ENCODE results near the gene GPRIN3. TPM values are rescaled to one million over a fixed set of nuclear protein-coding genes. Genes with fewer than 3 reads are reported as not detected.

The GPRIN3 gene
- total RNA-seq, 1 donor from 2014 or later = 2.6 TPM

DNA sequence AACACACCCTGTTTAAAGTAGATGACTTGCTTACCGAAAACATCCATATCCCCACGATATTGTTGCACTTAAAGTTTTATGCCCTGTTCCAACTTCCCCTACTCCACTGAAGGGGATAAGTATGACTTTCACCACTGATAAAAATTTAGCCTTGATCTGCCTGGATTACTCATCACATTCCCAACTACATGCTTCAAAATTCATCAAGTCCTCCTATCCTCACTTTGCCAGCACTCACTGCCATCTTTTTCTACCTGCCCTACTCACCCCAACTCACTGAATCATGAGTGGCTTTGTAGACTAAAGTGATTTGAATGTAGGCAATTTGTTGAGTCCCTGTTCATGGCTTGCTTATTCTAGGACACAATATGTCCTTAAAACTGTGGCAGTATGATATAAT is 12.2 kb upstream of the GPRIN3 start:
- Mint-ChIP-seq H3K9me3 (ENCODE audit: unreplicated experiment) (no peaks in the 10 kb centered on the region), H3K4me3 (ENCODE audit: unreplicated experiment) (no peak overlapping the region), H3K36me3 (ENCODE audit: low read depth, unreplicated experiment) (no peaks in the 10 kb centered on the region), H3K27ac (ENCODE audit: unreplicated experiment) (no peak overlapping the region), H3K4me1 (ENCODE audit: low read depth, unreplicated experiment) (peaks cover 40% of the 10 kb centered on the region), H3K27me3 (ENCODE audit: low read depth, unreplicated experiment) (no peaks in the 10 kb centered on the region)
- no peaks in the 10 kb centered on the region for H4K20me1 ChIP-seq (ENCODE audit: insufficient read depth, low read length)
- H3K9ac ChIP-seq (ENCODE audit: low read length) = no peak overlapping the region
- H3K4me2 ChIP-seq (ENCODE audit: low read length) = no peak overlapping the region
- no peak for TF ChIP-seq EZH2 (IDR thresholded peaks at IDR 0.05; ENCODE audit: insufficient read depth, low read length)
- TF ChIP-seq, protein P1, sequence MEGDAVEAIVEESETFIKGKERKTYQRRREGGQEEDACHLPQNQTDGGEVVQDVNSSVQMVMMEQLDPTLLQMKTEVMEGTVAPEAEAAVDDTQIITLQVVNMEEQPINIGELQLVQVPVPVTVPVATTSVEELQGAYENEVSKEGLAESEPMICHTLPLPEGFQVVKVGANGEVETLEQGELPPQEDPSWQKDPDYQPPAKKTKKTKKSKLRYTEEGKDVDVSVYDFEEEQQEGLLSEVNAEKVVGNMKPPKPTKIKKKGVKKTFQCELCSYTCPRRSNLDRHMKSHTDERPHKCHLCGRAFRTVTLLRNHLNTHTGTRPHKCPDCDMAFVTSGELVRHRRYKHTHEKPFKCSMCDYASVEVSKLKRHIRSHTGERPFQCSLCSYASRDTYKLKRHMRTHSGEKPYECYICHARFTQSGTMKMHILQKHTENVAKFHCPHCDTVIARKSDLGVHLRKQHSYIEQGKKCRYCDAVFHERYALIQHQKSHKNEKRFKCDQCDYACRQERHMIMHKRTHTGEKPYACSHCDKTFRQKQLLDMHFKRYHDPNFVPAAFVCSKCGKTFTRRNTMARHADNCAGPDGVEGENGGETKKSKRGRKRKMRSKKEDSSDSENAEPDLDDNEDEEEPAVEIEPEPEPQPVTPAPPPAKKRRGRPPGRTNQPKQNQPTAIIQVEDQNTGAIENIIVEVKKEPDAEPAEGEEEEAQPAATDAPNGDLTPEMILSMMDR (IDR thresholded peaks at IDR 0.05; ENCODE audit: insufficient read depth, low read depth, low read length) = no peak
- H3K36me3 ChIP-seq (ENCODE audit: insufficient read depth, low read length) = no peaks in the 10 kb centered on the region
- no peak overlapping the region for H3K4me3 ChIP-seq (ENCODE audit: insufficient read depth, low read depth, low read length)
- DNase-seq (ENCODE audit: low read depth) = peak; percentile 22
- no peaks in the 10 kb centered on the region for H3K9me3 ChIP-seq (ENCODE audit: insufficient read depth, low read depth, low read length)
- no peak for FAIRE-seq
- H3K27me3 ChIP-seq (ENCODE audit: insufficient read depth, low read length) = no peaks in the 10 kb centered on the region
- H3K79me2 ChIP-seq (ENCODE audit: insufficient read depth, low read length) = no peaks in the 10 kb centered on the region
- no peaks in the 10 kb centered on the region for H3K4me1 ChIP-seq (ENCODE audit: insufficient read depth, low read length)
- H2AFZ ChIP-seq (ENCODE audit: low read depth, low read length) = no peak overlapping the region
- H3K27ac ChIP-seq (ENCODE audit: low read depth, low read length) = no peak overlapping the region

DNA sequence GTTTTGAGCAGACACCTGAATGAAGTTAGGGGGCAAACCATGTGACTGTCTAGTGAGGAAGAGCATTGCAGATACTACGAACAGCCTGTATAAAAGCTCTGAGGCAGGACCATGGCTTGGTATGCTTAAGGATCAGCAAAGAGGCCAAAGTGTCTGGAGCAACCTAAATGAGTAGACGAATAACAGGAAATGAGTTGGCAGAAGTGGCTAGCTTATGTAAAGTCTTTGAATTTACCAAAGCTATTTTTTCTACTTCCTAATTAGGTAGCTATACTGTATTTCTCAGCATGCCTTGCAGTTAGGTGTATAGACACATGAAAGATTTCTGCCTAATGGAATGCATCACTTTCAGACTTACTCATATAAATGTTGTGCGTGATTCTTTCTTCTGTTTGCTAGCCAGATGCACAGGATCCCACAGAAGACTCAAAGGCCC is 9.3 kb upstream of the GPRIN3 start:
- Histone ChIP-seq H2AFZ (ENCODE audit: low read depth, low read length) (peak overlapping the region; percentile 51), H3K4me2 (ENCODE audit: low read length) (peak overlapping the region; percentile 27), H3K27me3 (ENCODE audit: insufficient read depth, low read length) (no peaks in the 10 kb centered on the region), H3K9ac (ENCODE audit: low read length) (no peak overlapping the region), H3K27ac (ENCODE audit: low read depth, low read length) (no peak overlapping the region), H4K20me1 (ENCODE audit: insufficient read depth, low read length) (no peaks in the 10 kb centered on the region), H3K4me1 (ENCODE audit: insufficient read depth, low read length) (no peaks in the 10 kb centered on the region), H3K79me2 (ENCODE audit: insufficient read depth, low read length) (no peaks in the 10 kb centered on the region), H3K4me3 (ENCODE audit: insufficient read depth, low read depth, low read length) (no peak overlapping the region), H3K36me3 (ENCODE audit: insufficient read depth, low read length) (no peaks in the 10 kb centered on the region), H3K9me3 (ENCODE audit: insufficient read depth, low read depth, low read length) (no peaks in the 10 kb centered on the region)
- TF ChIP-seq EZH2 (IDR thresholded peaks at IDR 0.05; ENCODE audit: insufficient read depth, low read length) = no peak
- TF ChIP-seq, protein P1 (IDR thresholded peaks at IDR 0.05; ENCODE audit: insufficient read depth, low read depth, low read length) = no peak
- Mint-ChIP-seq H3K27me3 (ENCODE audit: low read depth, unreplicated experiment) (no peaks in the 10 kb centered on the region), H3K4me1 (ENCODE audit: low read depth, unreplicated experiment) (peaks cover 36% of the 10 kb centered on the region), H3K4me3 (ENCODE audit: unreplicated experiment) (peak overlapping the region; percentile 40), H3K36me3 (ENCODE audit: low read depth, unreplicated experiment) (no peaks in the 10 kb centered on the region), H3K9me3 (ENCODE audit: unreplicated experiment) (no peaks in the 10 kb centered on the region), H3K27ac (ENCODE audit: unreplicated experiment) (peak overlapping the region; percentile 91)
- peak; percentile 65 for DNase-seq (ENCODE audit: low read depth)
- FAIRE-seq = peak; percentile 67

DNA sequence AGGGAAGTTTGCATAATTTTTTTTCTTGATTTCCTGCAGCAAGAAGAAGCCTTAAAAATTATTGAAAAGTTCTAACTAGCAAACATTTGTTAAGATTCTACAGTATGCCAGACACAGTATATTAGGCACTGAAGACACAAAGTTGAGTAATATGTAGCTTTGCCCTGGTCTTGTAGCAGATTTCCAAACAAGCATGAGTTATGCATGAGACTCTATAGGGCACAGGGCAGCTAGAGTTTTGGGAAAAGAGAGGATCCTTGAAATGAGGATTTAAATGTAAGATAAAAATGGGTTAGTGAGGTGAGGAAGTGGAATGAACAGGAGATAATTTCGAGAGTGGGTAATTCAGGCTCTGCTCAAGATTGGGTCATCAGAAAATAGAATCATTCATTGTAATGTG is 8.6 kb upstream of the GPRIN3 start:
- DNase-seq (ENCODE audit: low read depth) (no peak), FAIRE-seq (no peak)
- Histone ChIP-seq H3K9ac (ENCODE audit: low read length) (no peak overlapping the region), H3K27me3 (ENCODE audit: insufficient read depth, low read length) (no peaks in the 10 kb centered on the region), H3K4me3 (ENCODE audit: insufficient read depth, low read depth, low read length) (no peak overlapping the region), H4K20me1 (ENCODE audit: insufficient read depth, low read length) (no peaks in the 10 kb centered on the region), H3K4me2 (ENCODE audit: low read length) (no peak overlapping the region), H3K36me3 (ENCODE audit: insufficient read depth, low read length) (no peaks in the 10 kb centered on the region), H3K27ac (ENCODE audit: low read depth, low read length) (no peak overlapping the region), H3K4me1 (ENCODE audit: insufficient read depth, low read length) (no peaks in the 10 kb centered on the region), H3K9me3 (ENCODE audit: insufficient read depth, low read depth, low read length) (no peaks in the 10 kb centered on the region), H2AFZ (ENCODE audit: low read depth, low read length) (no peak overlapping the region), H3K79me2 (ENCODE audit: insufficient read depth, low read length) (no peaks in the 10 kb centered on the region)
- Mint-ChIP-seq H3K4me1 (ENCODE audit: low read depth, unreplicated experiment) (peaks cover 36% of the 10 kb centered on the region), H3K27ac (ENCODE audit: unreplicated experiment) (peak overlapping the region; percentile 91), H3K36me3 (ENCODE audit: low read depth, unreplicated experiment) (no peaks in the 10 kb centered on the region), H3K27me3 (ENCODE audit: low read depth, unreplicated experiment) (no peaks in the 10 kb centered on the region), H3K4me3 (ENCODE audit: unreplicated experiment) (no peak overlapping the region), H3K9me3 (ENCODE audit: unreplicated experiment) (no peaks in the 10 kb centered on the region)
- TF ChIP-seq, protein P1 (IDR thresholded peaks at IDR 0.05; ENCODE audit: insufficient read depth, low read depth, low read length) = no peak

Measured in astrocyte (in vitro differentiated cells and primary cell).